T-helper 9 cell (primary cell): ENCODE measurements around the gene CEBPG.

Source experiments
- DNase-seq: peaks from one replicate; pipeline ENCODE4 v3.0.0-alpha.2; 2020

Gene CEBPG

GRCh38 chr19:33355535-33355934 lies 18.0 kb upstream of the CEBPG start:
- DNase-seq = no peak

GRCh38 chr19:33357556-33357955 lies 16.0 kb upstream of the CEBPG start:
- DNase-seq = no peak

GRCh38 chr19:33358408-33358807 lies 15.1 kb upstream of the CEBPG start:
- no peak for DNase-seq

GRCh38 chr19:33359581-33359980 lies 13.9 kb upstream of the CEBPG start:
- DNase-seq = no peak

- no peak for DNase-seq
Observed at GRCh38 chr19:33362508-33363228, 10.8 kb upstream of the CEBPG start.

- DNase-seq = no peak
Observed at GRCh38 chr19:33363476-33363875, 10.0 kb upstream of the CEBPG start.

GRCh38 chr19:33365691-33366090 lies 7.8 kb upstream of the CEBPG start:
- no peak for DNase-seq

GRCh38 chr19:33366127-33366526 lies 7.4 kb upstream of the CEBPG start:
- DNase-seq = no peak

- DNase-seq = no peak
Observed at GRCh38 chr19:33366897-33367296, 6.6 kb upstream of the CEBPG start.

GRCh38 chr19:33368074-33368864 lies 5.2 kb upstream of the CEBPG start:
- no peak for DNase-seq

GRCh38 chr19:33370783-33371182 lies 2.7 kb upstream of the CEBPG start:
- DNase-seq = no peak

- DNase-seq = no peak
Observed at GRCh38 chr19:33374236-33374714, 766 bp downstream of the CEBPG start.

- DNase-seq = no peak
Observed at GRCh38 chr19:33375156-33375836, 1.8 kb downstream of the CEBPG start.

- no peak for DNase-seq
Observed at GRCh38 chr19:33375837-33376159, 2.3 kb downstream of the CEBPG start.

GRCh38 chr19:33376423-33376822 lies 2.9 kb downstream of the CEBPG start:
- DNase-seq = no peak

GRCh38 chr19:33376941-33377557 lies 3.5 kb downstream of the CEBPG start:
- no peak for DNase-seq

GRCh38 chr19:33377586-33378475 lies 4.3 kb downstream of the CEBPG start:
- no peak for DNase-seq

GRCh38 chr19:33379151-33379829 lies 5.8 kb downstream of the CEBPG start:
- no peak for DNase-seq

- no peak for DNase-seq
Observed at GRCh38 chr19:33381101-33381500, 7.6 kb downstream of the CEBPG start.

- no peak for DNase-seq
Observed at GRCh38 chr19:33382006-33382405, 8.5 kb downstream of the CEBPG start.

- DNase-seq = no peak
Observed at GRCh38 chr19:33382982-33383381, 9.5 kb downstream of the CEBPG start.
